Endothelial cell (in vitro differentiated cells): ENCODE data around the gene ZHX3. TPM values are rescaled to one million over a fixed set of nuclear protein-coding genes. Genes with fewer than 3 reads are reported as not detected.

Experiments used
- DNase-seq: peaks from one replicate; pipeline ENCODE4 v3.0.0; 2021; ENCODE audit warnings: low spot score
- H3K27ac Mint-ChIP-seq: one replicate; pipeline ENCODE4 v1.8.0; 2021; ENCODE audit warnings: mixed read lengths, inconsistent platforms; ENCODE audit not compliant: unreplicated experiment
- H3K27me3 Mint-ChIP-seq: one replicate; pipeline ENCODE4 v1.8.0; 2021; ENCODE audit warnings: mild to moderate bottlenecking, moderate library complexity, mixed read lengths, inconsistent platforms; ENCODE audit not compliant: unreplicated experiment
- H3K36me3 Mint-ChIP-seq: one replicate; pipeline ENCODE4 v1.8.0; 2021; ENCODE audit warnings: mild to moderate bottlenecking, low read depth, mixed read lengths, inconsistent platforms; ENCODE audit not compliant: unreplicated experiment
- H3K4me1 Mint-ChIP-seq: one replicate; pipeline ENCODE4 v1.8.0; 2021; ENCODE audit warnings: mild to moderate bottlenecking, mixed read lengths, inconsistent platforms; ENCODE audit not compliant: unreplicated experiment
- H3K4me3 Mint-ChIP-seq: one replicate; pipeline ENCODE4 v1.8.0; 2021; ENCODE audit warnings: mild to moderate bottlenecking, mixed read lengths, inconsistent platforms; ENCODE audit not compliant: unreplicated experiment
- H3K9me3 Mint-ChIP-seq: one replicate; pipeline ENCODE4 v1.8.0; 2021; ENCODE audit warnings: mixed read lengths, inconsistent platforms; ENCODE audit not compliant: unreplicated experiment
- CTCF ChIP-seq: fragments of 200-600 bp; sonication (generic); IDR thresholded peaks from one replicate; pipeline ENCODE4 v1.5.0; 2021; ENCODE audit warnings: antibody characterized with exemption; ENCODE audit not compliant: unreplicated experiment
- total RNA-seq: library from RNA; stranded (reverse); fragmentation: NEBNext Ultra II Directional; extraction: Animal tissue kit (Norgen Biotek cat#: 25700); gene quantifications from one replicate; pipeline ENCODE4 v1.2.1, GENCODE V29; 2021; ENCODE audit not compliant: unreplicated experiment

Gene ZHX3
- total RNA-seq, 1 donor from 2014 or later: 20.9 TPM

- Mint-ChIP-seq H3K27ac (no peak overlapping the region), H3K27me3 (peaks cover 16% of the 10 kb centered on the region), H3K4me1 (peaks cover 4% of the 10 kb centered on the region), H3K36me3 (peaks cover 62% of the 10 kb centered on the region), H3K9me3 (no peaks in the 10 kb centered on the region), H3K4me3 (no peak overlapping the region)
- no peak for TF ChIP-seq CTCF
- no peak for DNase-seq
Observed at GRCh38 chr20:41175201-41175651, 142.3 kb downstream of the ZHX3 start.

GRCh38 chr20:41174782-41175181, 142.7 kb downstream of the ZHX3 start:
- peaks cover 66% of the 10 kb centered on the region for H3K36me3 Mint-ChIP-seq

GRCh38 chr20:41174373-41174772, 143.2 kb downstream of the ZHX3 start:
- Mint-ChIP-seq H3K4me1 (peaks cover 5% of the 10 kb centered on the region), H3K36me3 (peaks cover 69% of the 10 kb centered on the region), H3K27me3 (peaks cover 17% of the 10 kb centered on the region), H3K27ac (peak overlapping the region; percentile 30), H3K4me3 (peak overlapping the region; percentile 51), H3K9me3 (no peaks in the 10 kb centered on the region)
- DNase-seq: no peak
- no peak for TF ChIP-seq CTCF

More at GRCh38 chr20:41174782-41175181, 142.7 kb downstream of the ZHX3 start:
- Mint-ChIP-seq H3K27me3 (peaks cover 16% of the 10 kb centered on the region), H3K27ac (no peak overlapping the region), H3K4me3 (peak overlapping the region; percentile 51), H3K4me1 (peaks cover 5% of the 10 kb centered on the region), H3K9me3 (no peaks in the 10 kb centered on the region)
- DNase-seq: no peak
- no peak for TF ChIP-seq CTCF

- no peak for DNase-seq
- peaks cover 17% of the 10 kb centered on the region for H3K27me3 Mint-ChIP-seq
- no peak overlapping the region for H3K27ac Mint-ChIP-seq
- peaks cover 5% of the 10 kb centered on the region for H3K4me1 Mint-ChIP-seq
- H3K9me3 Mint-ChIP-seq: no peaks in the 10 kb centered on the region
- TF ChIP-seq CTCF: no peak
- peaks cover 66% of the 10 kb centered on the region for H3K36me3 Mint-ChIP-seq
- H3K4me3 Mint-ChIP-seq: peak overlapping the region; percentile 62
Observed at GRCh38 chr20:41173791-41174341, 143.7 kb downstream of the ZHX3 start.

GRCh38 chr20:41173161-41173721, 144.3 kb downstream of the ZHX3 start:
- H3K4me1 Mint-ChIP-seq: peaks cover 3% of the 10 kb centered on the region
- H3K27me3 Mint-ChIP-seq: peaks cover 17% of the 10 kb centered on the region
- peak; percentile 76 for TF ChIP-seq CTCF
- H3K36me3 Mint-ChIP-seq: peaks cover 61% of the 10 kb centered on the region
- H3K27ac Mint-ChIP-seq: peak overlapping the region; percentile 63
- H3K4me3 Mint-ChIP-seq: peak overlapping the region; percentile 32
- peak; percentile 83 for DNase-seq
- H3K9me3 Mint-ChIP-seq: no peaks in the 10 kb centered on the region
